Measurements from ENCODE around the gene ATXN7. TPM values are rescaled to one million over a fixed set of nuclear protein-coding genes. Genes with fewer than 3 reads are reported as not detected.

ATXN7 gene
- total RNA-seq (2016; rRNA removed; fragmentation: Illumina TruSeq; extraction: Trizol) (5.4 and 13.8 TPM in 2 replicates), polyA plus RNA-seq (2011; rRNA removed) (18.7 and 20.0 TPM in 2 replicates), polyA minus RNA-seq (2011; rRNA and poly(A)+ RNA removed; ENCODE audit: low replicate concordance) (71.6 and 73.2 TPM in 2 replicates), Bru-seq, nascent RNA (percentile 85 among the genes with signal in this experiment), BruChase-seq, experiment 1, labeled RNA remaining after a 6-hour chase (percentile 83 among the genes with signal in this experiment), BruChase-seq, experiment 2, labeled RNA remaining after a 2-hour chase (percentile 81 among the genes with signal in this experiment)
- total RNA-seq (2016; cell fraction: cytosol; rRNA removed; fragmentation: Illumina TruSeq; extraction: Trizol; ENCODE audit: low read depth): 6.8 and 8.0 TPM in 2 replicates
- total RNA-seq (2016; cell fraction: insoluble cytoplasmic fraction; rRNA removed; fragmentation: Illumina TruSeq; extraction: Trizol): 5.9 and 11.2 TPM in 2 replicates
- total RNA-seq (2016; cell fraction: membrane; rRNA removed; fragmentation: Illumina TruSeq; extraction: Trizol): 7.3 and 7.5 TPM in 2 replicates
- total RNA-seq (2016; cell fraction: nucleus; rRNA removed; fragmentation: Illumina TruSeq; extraction: Trizol): 40.8 and 41.1 TPM in 2 replicates
- polyA plus RNA-seq (2011; cell fraction: cytosol; rRNA removed): 7.6 and 8.5 TPM in 2 replicates
- polyA plus RNA-seq (2011; cell fraction: nucleus; rRNA removed): 45.2 and 47.7 TPM in 2 replicates
- 6.4 and 9.3 TPM in 2 replicates for polyA plus RNA-seq (2012)
- polyA plus RNA-seq (2016; cell fraction: cytosol; fragmentation: Illumina TruSeq; extraction: Trizol; ENCODE audit: low read depth): 0.12 and 0.27 TPM in 2 replicates
- polyA plus RNA-seq (2016; cell fraction: insoluble cytoplasmic fraction; fragmentation: Illumina TruSeq; extraction: Trizol; ENCODE audit: low read depth): 3.3 TPM in 2 replicates
- 0.78 and 0.88 TPM in 2 replicates for polyA plus RNA-seq (2016; cell fraction: membrane; fragmentation: Illumina TruSeq; extraction: Trizol; ENCODE audit: low read depth)
- polyA plus RNA-seq (2016; cell fraction: nucleus; fragmentation: Illumina TruSeq; extraction: Trizol; ENCODE audit: insufficient read depth, low read depth): 12.8 and 18.3 TPM in 2 replicates
- 12.0 and 13.4 TPM in 2 replicates for polyA minus RNA-seq (2011; cell fraction: cytosol; rRNA and poly(A)+ RNA removed)
- 131 and 156 TPM in 2 replicates for polyA minus RNA-seq (2011; cell fraction: nucleus; rRNA and poly(A)+ RNA removed)
- long read RNA-seq, experiment 1: 0 reads
- long read RNA-seq, experiment 2, partial matches to known transcripts: 0 of 1 reads
- long read RNA-seq, experiment 2, other reads (novel, unspliced or antisense): 0 of 1 reads

- 0% methylated on average over 18 of the region's 98 CpGs for WGBS (ENCODE audit: low lambda C conversion rate)
- intact Hi-C loops (cut with micrococcal nuclease; ENCODE audit: unreplicated experiment) (loop anchor here (2.0 kb wide), 1 partner anchor 47 kb away; no protein-coding TSS in a partner anchor), in situ Hi-C loops (cut with HindIII; ENCODE audit: extremely low pct_ligation_motif_present, low pct_unique_long_range_greater_than_20kb) (loop anchor here (10.0 kb wide), 1 partner anchor 51 kb away; the partner anchor contains the start of gene SCAANT1)
- Histone ChIP-seq H3K4me2 (ENCODE audit: low read depth, low read length) (peak within 1 kb of the TSS; percentile 91), H3K9ac (ENCODE audit: insufficient read depth, low read depth, low read length) (peak within 1 kb of the TSS; percentile 98), H3K79me2 (ENCODE audit: insufficient read depth, low read length) (peaks cover 40% of the 10 kb centered on the region), H3K27me3 (ENCODE audit: control insufficient read depth in 1 of 2, insufficient read depth in 2 of 2, low read length in 2 of 2) (no peaks in the 10 kb centered on the region; a peak in 1 of 5 replicates), H3K4me1 (ENCODE audit: insufficient read depth, low read length) (peaks cover 46% of the 10 kb centered on the region), H3K9me3 (ENCODE audit: low read length) (no peaks in the 10 kb centered on the region), H3K36me3 (replicated peaks in 1 of 2; ENCODE audit: control insufficient read depth in 1 of 2, insufficient read depth in 2 of 2, low read length in 2 of 2) (no peaks in the 10 kb centered on the region; a peak in 1 of 5 replicates), H3K27ac (ENCODE audit: extremely low read length, insufficient read depth, low read length) (peak within 1 kb of the TSS; percentile 94), H2AFZ (ENCODE audit: low read length) (no peak within 1 kb of the TSS), H4K20me1 (ENCODE audit: insufficient read depth, low read length) (no peaks in the 10 kb centered on the region), H3K4me3 (replicated peaks in 1 of 3; ENCODE audit: insufficient read depth in 1 of 3, low read depth in 2 of 3, low read length in 3 of 3) (peak within 1 kb of the TSS; percentile 89 to 93 (median 93))
- no TSS peak for BruUV-seq (replicated peaks)
- CTCF ChIA-PET (ENCODE audit: low intra/inter-chr PET ratio, low total read pairs): no interaction called here
- POLR2A ChIA-PET: interaction anchor here (0.7 to 1.8 kb wide), 3 partner anchors 12 to 49 kb away, joined by 3 to 11 read pairs (median 6); partner anchors contain the start of gene SCAANT1
- peak; percentile 24 for DNase-seq (ENCODE audit: low spot score)
- FAIRE-seq: no peak
- ATAC-seq: peak; percentile 87
- TF ChIP-seq, protein P1, sequence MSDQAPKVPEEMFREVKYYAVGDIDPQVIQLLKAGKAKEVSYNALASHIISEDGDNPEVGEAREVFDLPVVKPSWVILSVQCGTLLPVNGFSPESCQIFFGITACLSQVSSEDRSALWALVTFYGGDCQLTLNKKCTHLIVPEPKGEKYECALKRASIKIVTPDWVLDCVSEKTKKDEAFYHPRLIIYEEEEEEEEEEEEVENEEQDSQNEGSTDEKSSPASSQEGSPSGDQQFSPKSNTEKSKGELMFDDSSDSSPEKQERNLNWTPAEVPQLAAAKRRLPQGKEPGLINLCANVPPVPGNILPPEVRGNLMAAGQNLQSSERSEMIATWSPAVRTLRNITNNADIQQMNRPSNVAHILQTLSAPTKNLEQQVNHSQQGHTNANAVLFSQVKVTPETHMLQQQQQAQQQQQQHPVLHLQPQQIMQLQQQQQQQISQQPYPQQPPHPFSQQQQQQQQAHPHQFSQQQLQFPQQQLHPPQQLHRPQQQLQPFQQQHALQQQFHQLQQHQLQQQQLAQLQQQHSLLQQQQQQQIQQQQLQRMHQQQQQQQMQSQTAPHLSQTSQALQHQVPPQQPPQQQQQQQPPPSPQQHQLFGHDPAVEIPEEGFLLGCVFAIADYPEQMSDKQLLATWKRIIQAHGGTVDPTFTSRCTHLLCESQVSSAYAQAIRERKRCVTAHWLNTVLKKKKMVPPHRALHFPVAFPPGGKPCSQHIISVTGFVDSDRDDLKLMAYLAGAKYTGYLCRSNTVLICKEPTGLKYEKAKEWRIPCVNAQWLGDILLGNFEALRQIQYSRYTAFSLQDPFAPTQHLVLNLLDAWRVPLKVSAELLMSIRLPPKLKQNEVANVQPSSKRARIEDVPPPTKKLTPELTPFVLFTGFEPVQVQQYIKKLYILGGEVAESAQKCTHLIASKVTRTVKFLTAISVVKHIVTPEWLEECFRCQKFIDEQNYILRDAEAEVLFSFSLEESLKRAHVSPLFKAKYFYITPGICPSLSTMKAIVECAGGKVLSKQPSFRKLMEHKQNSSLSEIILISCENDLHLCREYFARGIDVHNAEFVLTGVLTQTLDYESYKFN (CRISPR knock-in tag; conservative IDR thresholded peaks at IDR 0.05): no peak
- no peak for TF ChIP-seq XRCC5 (optimal IDR thresholded peaks at IDR 0.05; ENCODE audit: low read length)
- no peak for TF ChIP-seq ZNF24 (IDR thresholded peaks at IDR 0.05)
- TF ChIP-seq, protein P2, sequence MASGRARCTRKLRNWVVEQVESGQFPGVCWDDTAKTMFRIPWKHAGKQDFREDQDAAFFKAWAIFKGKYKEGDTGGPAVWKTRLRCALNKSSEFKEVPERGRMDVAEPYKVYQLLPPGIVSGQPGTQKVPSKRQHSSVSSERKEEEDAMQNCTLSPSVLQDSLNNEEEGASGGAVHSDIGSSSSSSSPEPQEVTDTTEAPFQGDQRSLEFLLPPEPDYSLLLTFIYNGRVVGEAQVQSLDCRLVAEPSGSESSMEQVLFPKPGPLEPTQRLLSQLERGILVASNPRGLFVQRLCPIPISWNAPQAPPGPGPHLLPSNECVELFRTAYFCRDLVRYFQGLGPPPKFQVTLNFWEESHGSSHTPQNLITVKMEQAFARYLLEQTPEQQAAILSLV (CRISPR knock-in tag; IDR thresholded peaks at IDR 0.05; ENCODE audit: borderline replicate concordance): no peak
- TF ChIP-seq RFXAP (CRISPR knock-in tag; IDR thresholded peaks at IDR 0.05; ENCODE audit: borderline replicate concordance): no peak; the same call in 1 of the 2 replicates
Observed at GRCh38 chr3:63863150-63864007, at the start of gene ATXN7, which contains the start of gene THOC7. Gene ATXN7, plus strand, starts transcription at chr3:63863867. Its CDS starts 48,732 bp downstream, at chr3:63912599. Gene THOC7, minus strand, starts transcription at chr3:63863805. Its CDS starts 15 bp downstream, at chr3:63863790.

Measured in HepG2 (cell line).